GM23248 (cell line): ENCODE results near the gene HOXC13.

Experiments
- EZH2 ChIP-seq: fragments of 200-600 bp; sonication (generic); IDR thresholded peaks from 2 replicates; pipeline ENCODE4 v1.6.1; 2018; ENCODE audit warnings: antibody characterized with exemption, mild to moderate bottlenecking; ENCODE audit not compliant: insufficient read depth, poor library complexity, severe bottlenecking
- EZH2phosphoT487 ChIP-seq: fragments of 200-600 bp; sonication (generic); IDR thresholded peaks from 2 replicates; pipeline ENCODE4 v1.6.1; 2018; ENCODE audit warnings: antibody characterized with exemption, moderate library complexity, mild to moderate bottlenecking, low read depth; ENCODE audit not compliant: insufficient read depth

DNA sequence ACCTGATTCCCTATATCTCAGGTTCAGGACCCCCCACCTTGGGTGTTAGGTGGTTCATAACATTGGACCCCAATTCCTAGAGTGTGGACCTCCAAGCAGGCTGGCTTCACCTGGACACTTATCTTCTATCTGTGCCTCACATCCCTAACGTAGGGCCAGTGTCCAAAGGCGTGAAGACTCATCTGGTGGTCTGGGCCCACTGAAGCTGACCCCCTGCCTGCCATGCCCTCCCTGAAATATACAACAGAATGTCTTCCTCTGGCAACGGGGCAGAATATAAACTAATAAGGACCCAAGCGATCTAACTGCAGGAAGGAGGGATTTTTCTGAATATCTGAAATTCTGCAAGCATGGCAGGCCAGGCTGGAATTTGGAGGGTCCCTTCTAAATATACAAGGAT is 5.6 kb downstream of the HOXC13 start:
- TF ChIP-seq EZH2 (no peak), EZH2phosphoT487 (no peak)
